Left ventricle myocardium superior (tissue), 1 donor: Measurements from ENCODE around the gene MEI4. TPM values are rescaled to one million over a fixed set of nuclear protein-coding genes. Genes with fewer than 3 reads are reported as not detected.
"Not testable (repeated sequence)": the region's sequence is repeated elsewhere in the genome, so short reads cannot be mapped to it uniquely, and the experiment has no call there.

Source experiments
- ATAC-seq: fragments of 200-7000 bp; cut with Tn5 transposase; one replicate; pipeline ENCODE4 v1.9.1; 2020; ENCODE audit warnings: mild to moderate bottlenecking, moderate library complexity
- DNase-seq: peaks from one replicate; pipeline ENCODE4 v3.0.0-alpha.2; 2020
- intact Hi-C: fragments of 100-400 bp; cut with micrococcal nuclease; formaldehyde crosslinking; loops from one replicate; pipeline ENCODE4 v1.11.0; 2022
- long read RNA-seq: library from polyadenylated mRNA; unstranded; transcript quantifications from one replicate; pipeline ENCODE4 v2.0.0, GENCODE V29; 2021
- total RNA-seq: library from RNA; stranded (reverse); fragmentation: NEBNext Ultra II Directional; extraction: Animal tissue kit (Norgen Biotek cat#: 25700); gene quantifications from one replicate; pipeline ENCODE4 v1.2.1, GENCODE V29; 2021
- donor health status: DM: no; HTN: yes; CAD: no; lungs with severe emphysema.

MEI4 gene
- total RNA-seq: 0.32 TPM
- long read RNA-seq: 0 reads

- DNase-seq: no peak
- no peak for ATAC-seq
- intact Hi-C loops: no loop called here
These were observed at the start of gene MEI4 for GRCh38 chr6:77652739-77653138. Gene MEI4, plus strand, starts transcription at chr6:77653039. Its CDS starts 37,633 bp downstream, at chr6:77690672.

GRCh38 chr6:77604476-77604875 is 48.4 kb upstream of the MEI4 start:
- ATAC-seq (no peak), DNase-seq (no peak)
- intact Hi-C loops: no loop called here

- ATAC-seq (no peak), DNase-seq (no peak)
- intact Hi-C loops: no loop called here
These were observed 45.8 kb upstream of the MEI4 start for GRCh38 chr6:77607004-77607403.

GRCh38 chr6:77609106-77609505 is 43.7 kb upstream of the MEI4 start:
- ATAC-seq (no peak), DNase-seq (no peak)
- intact Hi-C loops: no loop called here

GRCh38 chr6:77619114-77619513 is 33.7 kb upstream of the MEI4 start:
- no peak for DNase-seq

GRCh38 chr6:77620278-77620882 is 32.5 kb upstream of the MEI4 start:
- DNase-seq: no peak
- no peak for ATAC-seq
- intact Hi-C loops: no loop called here

More at GRCh38 chr6:77619114-77619513, 33.7 kb upstream of the MEI4 start:
- ATAC-seq: no peak
- intact Hi-C loops: no loop called here

- ATAC-seq: no peak
- intact Hi-C loops: no loop called here
- no peak for DNase-seq
These were observed 28.3 kb upstream of the MEI4 start for GRCh38 chr6:77624515-77624914.

GRCh38 chr6:77626426-77626825 is 26.4 kb upstream of the MEI4 start:
- no peak for DNase-seq
- no peak for ATAC-seq
- intact Hi-C loops: no loop called here

- ATAC-seq (no peak), DNase-seq (no peak)
- intact Hi-C loops: no loop called here
These were observed 22.8 kb upstream of the MEI4 start for GRCh38 chr6:77630014-77630413.

- intact Hi-C loops: no loop called here
- DNase-seq: no peak
- ATAC-seq: no peak
These were observed 19.4 kb upstream of the MEI4 start for GRCh38 chr6:77633471-77633870.

GRCh38 chr6:77633993-77634715 is 18.7 kb upstream of the MEI4 start:
- intact Hi-C loops: no loop called here
- DNase-seq: no peak

GRCh38 chr6:77638129-77638830 is 14.6 kb upstream of the MEI4 start:
- DNase-seq: no peak
- intact Hi-C loops: no loop called here
- no peak for ATAC-seq

More at GRCh38 chr6:77633993-77634715, 18.7 kb upstream of the MEI4 start:
- ATAC-seq: no peak

GRCh38 chr6:77644102-77644705 is 8.6 kb upstream of the MEI4 start:
- ATAC-seq: no peak
- no peak for DNase-seq
- intact Hi-C loops: no loop called here

- DNase-seq (peak; percentile 54), ATAC-seq (peak; percentile 81)
- intact Hi-C loops: no loop called here
These were observed 2.7 kb upstream of the MEI4 start for GRCh38 chr6:77650098-77650663.

GRCh38 chr6:77653816-77654215 is 977 bp downstream of the MEI4 start:
- no peak for ATAC-seq
- DNase-seq: no peak
- intact Hi-C loops: no loop called here

GRCh38 chr6:77655035-77655434 is 2.2 kb downstream of the MEI4 start:
- intact Hi-C loops, ATAC-seq, DNase-seq: not testable (repeated sequence)

GRCh38 chr6:77656999-77657764 is 4.3 kb downstream of the MEI4 start:
- intact Hi-C loops: no loop called here
- no peak for DNase-seq
- ATAC-seq: no peak

GRCh38 chr6:77666340-77666739 is 13.5 kb downstream of the MEI4 start:
- intact Hi-C loops: no loop called here
- DNase-seq (no peak), ATAC-seq (no peak)

GRCh38 chr6:77666846-77667245 is 14.0 kb downstream of the MEI4 start:
- intact Hi-C loops: no loop called here
- DNase-seq: no peak
- ATAC-seq: no peak
